Measurements from ENCODE around the gene FOXN1. TPM values are rescaled to one million over a fixed set of nuclear protein-coding genes. Genes with fewer than 3 reads are reported as not detected.
"Not testable (repeated sequence)": the region's sequence is repeated elsewhere in the genome, so short reads cannot be mapped to it uniquely, and the experiment has no call there.

Gene FOXN1
- total RNA-seq, 1 experiment from 2014 or later = not detected

DNA sequence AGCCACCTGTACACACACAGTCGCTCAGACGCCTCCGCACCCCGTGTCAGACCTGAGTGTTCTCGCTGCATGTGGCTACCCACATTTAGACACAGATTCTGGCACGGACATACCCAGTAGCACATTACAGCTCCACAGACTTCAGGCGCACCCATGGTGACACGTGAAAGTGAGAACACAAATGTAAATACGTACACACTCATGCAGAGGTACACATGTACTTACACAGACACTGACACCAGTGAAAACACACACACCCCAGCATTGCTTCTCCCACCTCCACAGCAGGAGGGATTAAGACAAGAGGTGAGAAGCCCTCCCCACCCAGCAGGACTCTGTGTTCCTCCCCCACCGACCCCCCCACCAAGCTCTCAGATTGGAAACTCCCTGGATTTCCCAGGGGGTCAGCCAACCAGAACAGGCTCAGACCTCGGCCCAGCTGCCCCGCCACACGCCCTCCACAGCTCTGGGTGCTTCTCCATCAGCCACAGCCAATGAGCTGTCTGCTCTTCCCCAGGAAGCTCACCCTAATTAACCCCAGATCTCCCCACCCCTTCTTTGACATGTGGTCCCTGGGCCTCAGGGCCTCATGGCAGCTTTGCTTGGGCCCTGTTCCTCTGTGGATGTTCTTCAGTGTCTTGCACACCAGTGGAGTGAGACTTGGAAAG lies 5.3 kb upstream of the FOXN1 start:
- DNase-seq (ENCODE audit: low read depth) = no peak

- no peak for DNase-seq (ENCODE audit: low read depth)
Measured at GRCh38 chr17:28501421-28502284, 4.5 kb upstream of the FOXN1 start.

DNA sequence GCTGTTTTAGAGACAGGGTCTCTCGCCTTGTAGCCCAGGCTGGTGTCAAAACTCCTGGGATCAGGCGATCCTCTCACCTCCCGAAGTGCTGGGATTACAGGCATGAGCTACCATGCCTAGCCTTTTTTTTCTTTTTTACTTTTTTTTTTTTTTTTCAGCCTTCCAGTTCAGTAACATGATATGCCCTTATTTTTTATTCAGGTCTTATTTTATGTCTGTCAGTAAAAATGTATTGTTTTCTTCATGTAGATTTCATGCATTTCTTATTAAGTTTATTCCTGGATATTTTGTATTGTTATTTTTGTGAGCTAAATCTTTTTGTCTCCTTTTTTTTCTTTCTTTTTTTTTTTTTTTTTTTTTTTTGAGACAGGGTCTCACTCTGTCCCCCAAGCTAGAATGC lies 2.7 kb upstream of the FOXN1 start:
- no peak for DNase-seq (ENCODE audit: low read depth)

- no peak for DNase-seq (ENCODE audit: low read depth)
Measured at GRCh38 chr17:28506763-28507487, 777 bp downstream of the FOXN1 start.

- no peak for DNase-seq (ENCODE audit: low read depth)
Measured at GRCh38 chr17:28507567-28508203, 1.5 kb downstream of the FOXN1 start.

DNA sequence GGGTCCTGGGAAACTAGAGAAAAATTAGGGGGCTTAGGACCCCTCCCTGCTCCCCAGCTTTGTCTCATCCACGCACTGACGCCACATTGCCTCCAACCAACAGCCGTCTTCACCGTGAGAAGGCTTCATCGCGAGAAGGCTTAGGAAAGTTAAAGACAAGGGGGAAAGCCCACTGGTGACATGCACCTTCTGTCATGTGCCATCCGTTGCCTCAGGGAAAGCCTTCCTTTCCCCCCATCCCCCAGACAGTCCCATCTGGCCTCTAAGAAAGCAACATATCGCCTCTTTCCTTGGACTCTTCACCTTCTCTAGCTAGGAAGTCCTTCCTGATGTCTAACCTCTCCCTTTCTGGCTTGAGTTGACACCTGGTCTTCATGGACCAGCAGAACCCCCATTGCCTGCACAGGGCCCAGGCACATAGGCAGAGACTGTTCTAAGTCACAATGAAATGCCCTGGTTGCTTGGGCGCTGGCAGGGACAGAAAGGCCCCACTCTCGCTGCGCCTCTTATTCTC lies 2.1 kb downstream of the FOXN1 start:
- DNase-seq (ENCODE audit: low read depth) = no peak

- no peak for DNase-seq (ENCODE audit: low read depth)
Measured at GRCh38 chr17:28509789-28510188, 3.6 kb downstream of the FOXN1 start.

DNA sequence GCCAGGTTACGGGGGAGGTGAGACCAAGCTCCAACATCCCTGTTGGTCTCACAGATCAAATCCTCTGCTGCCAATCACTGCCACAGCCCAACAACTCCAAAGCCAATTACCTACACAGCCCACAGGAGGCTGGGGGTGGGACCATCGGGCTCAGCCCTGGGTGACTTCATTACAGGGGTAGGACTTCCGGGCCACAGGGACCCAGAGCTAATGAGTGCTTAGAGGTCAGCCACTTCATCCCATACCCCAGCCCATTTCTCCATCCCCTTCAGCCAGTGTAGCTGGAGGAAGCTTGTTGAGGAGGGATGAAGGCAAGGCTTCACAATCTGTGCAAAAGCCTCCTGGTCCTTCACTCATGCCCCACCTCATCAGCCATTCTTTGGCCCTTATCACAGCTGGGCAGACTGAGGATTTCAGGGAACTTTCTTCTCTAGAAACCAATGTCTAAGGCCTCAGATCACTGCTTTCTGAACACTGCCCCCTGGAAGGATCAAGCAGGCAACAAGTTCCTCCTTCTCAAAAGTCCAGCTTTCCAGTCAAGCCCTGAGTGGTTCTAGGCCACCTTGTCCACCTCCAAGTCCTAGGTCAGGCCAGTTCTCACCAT lies 5.8 kb downstream of the FOXN1 start:
- DNase-seq (ENCODE audit: low read depth) = no peak

- DNase-seq (ENCODE audit: low read depth) = no peak
Measured at GRCh38 chr17:28513476-28513875, 7.3 kb downstream of the FOXN1 start.

GRCh38 chr17:28514561-28515002 lies 8.4 kb downstream of the FOXN1 start:
- no peak for DNase-seq (ENCODE audit: low read depth)

DNA sequence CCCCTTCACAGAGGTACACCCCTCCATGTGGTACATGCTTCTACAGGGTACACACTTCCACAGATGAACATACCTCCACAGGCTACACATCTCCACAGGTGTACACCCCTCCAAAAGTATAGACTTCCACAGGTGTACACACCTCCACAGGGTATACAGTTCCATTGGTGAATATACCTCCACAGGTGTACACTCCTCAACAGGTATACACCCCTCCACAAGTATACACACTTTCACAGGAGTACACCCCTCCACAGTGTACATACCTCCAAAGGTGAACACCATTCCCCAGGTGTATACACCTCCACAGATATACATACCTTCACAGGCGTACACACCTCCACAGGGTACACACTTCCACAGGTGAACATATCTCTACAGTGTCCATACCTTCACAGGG lies 9.4 kb downstream of the FOXN1 start:
- DNase-seq (ENCODE audit: low read depth) = no peak

- DNase-seq (ENCODE audit: low read depth) = no peak
Measured at GRCh38 chr17:28518132-28518531, 12.0 kb downstream of the FOXN1 start.

DNA sequence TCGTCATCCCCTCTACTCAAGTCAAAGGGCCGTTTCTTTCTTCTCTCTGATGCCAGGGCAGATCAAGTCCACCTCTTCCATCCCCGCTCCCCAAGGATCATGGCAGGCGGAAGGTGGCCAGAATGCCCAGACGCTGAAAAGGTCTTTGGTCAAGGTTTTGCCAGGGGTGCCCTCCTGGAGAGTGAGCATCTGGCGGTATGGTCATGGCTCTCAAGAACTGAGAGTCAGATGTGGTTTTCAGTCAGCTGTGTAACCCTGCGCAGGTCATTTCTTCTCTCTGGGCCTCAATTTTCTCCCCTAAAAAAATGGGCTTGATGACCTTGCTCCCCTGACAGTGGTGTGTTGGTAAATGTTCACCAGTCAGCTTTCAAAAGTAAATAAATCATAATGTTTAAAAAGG lies 12.4 kb downstream of the FOXN1 start:
- no peak for DNase-seq (ENCODE audit: low read depth)

- DNase-seq (ENCODE audit: low read depth) = no peak
Measured at GRCh38 chr17:28519236-28519635, 13.1 kb downstream of the FOXN1 start.

DNA sequence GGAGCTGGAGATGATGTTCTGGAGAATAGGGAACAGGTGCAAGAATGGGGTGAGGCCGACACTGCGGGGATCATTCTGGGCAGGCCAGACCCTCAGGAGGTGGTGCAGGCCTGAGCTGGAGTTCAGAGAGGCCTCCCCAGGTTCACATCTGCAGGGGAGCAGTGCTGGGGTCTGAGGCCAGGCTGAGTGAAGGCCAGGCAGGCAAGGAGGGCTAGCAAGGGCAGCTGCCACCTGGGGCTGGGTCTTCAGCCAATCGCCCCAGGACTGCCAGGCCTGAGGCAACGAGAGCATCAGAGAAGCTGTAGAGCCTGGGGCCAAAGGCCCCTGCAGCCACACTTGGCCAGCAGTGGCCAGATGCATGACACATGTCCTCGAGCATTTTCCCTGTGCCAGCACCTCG lies 14.5 kb downstream of the FOXN1 start:
- DNase-seq (ENCODE audit: low read depth) = no peak

- DNase-seq (ENCODE audit: low read depth) = no peak
Measured at GRCh38 chr17:28521311-28522085, 15.3 kb downstream of the FOXN1 start.

GRCh38 chr17:28522281-28522680 lies 16.1 kb downstream of the FOXN1 start:
- not testable (repeated sequence) for DNase-seq (ENCODE audit: low read depth)

GRCh38 chr17:28523186-28523585 lies 17.0 kb downstream of the FOXN1 start:
- DNase-seq (ENCODE audit: low read depth) = no peak

DNA sequence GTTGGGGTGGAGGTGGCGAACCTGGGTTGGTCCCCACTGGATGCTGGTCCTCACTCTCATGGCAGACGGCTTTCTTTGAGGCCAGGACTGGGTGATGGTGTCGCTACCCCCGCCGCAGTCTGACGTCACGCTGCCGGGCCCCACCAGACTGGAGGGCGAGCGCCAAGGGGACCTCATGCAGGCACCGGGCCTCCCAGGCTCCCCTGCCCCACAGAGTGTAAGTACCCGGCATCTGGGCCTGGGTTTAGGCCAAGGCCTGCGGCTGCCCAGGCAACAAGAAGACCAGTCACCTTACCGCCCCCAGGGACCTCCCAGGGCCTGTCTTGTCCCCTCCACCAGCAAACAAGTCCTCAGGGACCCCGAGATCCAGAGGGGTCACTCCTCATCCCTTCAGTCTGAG lies 17.7 kb downstream of the FOXN1 start:
- DNase-seq (ENCODE audit: low read depth) = no peak
